AG10803 (cell line): ENCODE results near the gene ADGRA1.

Experiments used
- DNase-seq: peaks from one replicate; pipeline ENCODE4 v3.0.0; 2010; ENCODE audit warnings: low read depth
- H3K4me3 ChIP-seq: 2 replicates; pipeline ENCODE4 v1.5.1; 2011; ENCODE audit warnings: mild to moderate bottlenecking, low read length, control low read depth
- TF ChIP-seq, protein P1 (sequence below): conservative IDR thresholded peaks from 2 replicates; pipeline ENCODE4 v1.5.1; 2011; ENCODE audit warnings: mild to moderate bottlenecking, low read length, control low read depth, inconsistent platforms

Gene ADGRA1

DNA sequence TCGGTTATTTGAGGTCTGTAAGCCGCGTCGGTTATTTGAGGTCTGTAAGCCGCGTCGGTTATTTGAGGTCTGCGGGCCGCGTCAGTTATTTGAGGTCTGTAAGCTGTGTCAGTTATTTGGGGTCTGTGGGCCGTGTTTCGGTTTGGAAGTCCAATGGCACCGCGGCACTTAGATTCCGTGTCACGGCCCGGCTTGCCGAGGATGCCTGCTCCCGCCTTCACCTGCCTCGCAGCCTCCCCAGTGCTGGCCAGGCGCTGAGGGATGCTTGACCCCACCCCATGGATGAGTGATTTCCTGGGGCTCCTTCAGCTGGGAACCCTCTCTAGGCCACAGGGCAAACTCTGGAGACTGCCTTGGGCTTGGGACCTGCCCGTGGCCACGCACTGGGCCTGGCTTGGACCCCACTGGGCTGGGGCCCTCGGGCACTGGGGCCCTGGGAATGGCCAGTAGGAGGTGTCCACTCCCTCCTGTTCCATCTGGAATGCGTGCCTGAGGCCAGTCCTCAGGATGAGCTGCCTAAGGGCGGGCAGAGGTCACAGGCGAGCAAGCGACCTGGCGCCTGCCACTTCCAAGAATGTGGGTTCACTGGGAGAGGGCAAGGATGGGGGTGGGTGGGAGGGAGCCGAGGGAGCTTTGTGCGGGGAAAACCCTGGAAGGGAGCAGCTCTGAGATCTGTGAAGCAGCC lies 25.6 kb downstream of the ADGRA1 start:
- no peak overlapping the region for H3K4me3 ChIP-seq
- no peak for DNase-seq
- TF ChIP-seq, protein P1, sequence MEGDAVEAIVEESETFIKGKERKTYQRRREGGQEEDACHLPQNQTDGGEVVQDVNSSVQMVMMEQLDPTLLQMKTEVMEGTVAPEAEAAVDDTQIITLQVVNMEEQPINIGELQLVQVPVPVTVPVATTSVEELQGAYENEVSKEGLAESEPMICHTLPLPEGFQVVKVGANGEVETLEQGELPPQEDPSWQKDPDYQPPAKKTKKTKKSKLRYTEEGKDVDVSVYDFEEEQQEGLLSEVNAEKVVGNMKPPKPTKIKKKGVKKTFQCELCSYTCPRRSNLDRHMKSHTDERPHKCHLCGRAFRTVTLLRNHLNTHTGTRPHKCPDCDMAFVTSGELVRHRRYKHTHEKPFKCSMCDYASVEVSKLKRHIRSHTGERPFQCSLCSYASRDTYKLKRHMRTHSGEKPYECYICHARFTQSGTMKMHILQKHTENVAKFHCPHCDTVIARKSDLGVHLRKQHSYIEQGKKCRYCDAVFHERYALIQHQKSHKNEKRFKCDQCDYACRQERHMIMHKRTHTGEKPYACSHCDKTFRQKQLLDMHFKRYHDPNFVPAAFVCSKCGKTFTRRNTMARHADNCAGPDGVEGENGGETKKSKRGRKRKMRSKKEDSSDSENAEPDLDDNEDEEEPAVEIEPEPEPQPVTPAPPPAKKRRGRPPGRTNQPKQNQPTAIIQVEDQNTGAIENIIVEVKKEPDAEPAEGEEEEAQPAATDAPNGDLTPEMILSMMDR: no peak

DNA sequence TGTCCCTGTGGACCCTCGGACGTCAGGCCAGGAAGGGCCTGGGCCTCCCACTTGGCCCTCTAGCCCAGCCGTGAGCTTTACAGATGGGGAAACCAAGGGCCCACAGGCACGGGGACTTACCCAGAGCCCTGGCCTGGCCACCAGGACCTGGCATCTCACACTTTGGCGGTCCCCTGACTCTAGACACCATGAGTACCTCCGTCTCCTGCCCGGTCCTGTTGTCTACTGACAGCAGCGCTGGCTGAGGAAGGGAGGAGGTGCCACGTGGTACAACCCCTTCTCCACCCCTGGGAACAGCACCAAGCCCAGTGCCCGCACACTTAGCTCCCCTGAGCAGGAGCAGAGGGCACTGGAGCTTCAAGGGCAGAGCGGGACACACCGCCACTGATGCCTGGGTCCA lies 26.1 kb downstream of the ADGRA1 start:
- TF ChIP-seq, protein P1: no peak
- DNase-seq: no peak
- no peak overlapping the region for H3K4me3 ChIP-seq

DNA sequence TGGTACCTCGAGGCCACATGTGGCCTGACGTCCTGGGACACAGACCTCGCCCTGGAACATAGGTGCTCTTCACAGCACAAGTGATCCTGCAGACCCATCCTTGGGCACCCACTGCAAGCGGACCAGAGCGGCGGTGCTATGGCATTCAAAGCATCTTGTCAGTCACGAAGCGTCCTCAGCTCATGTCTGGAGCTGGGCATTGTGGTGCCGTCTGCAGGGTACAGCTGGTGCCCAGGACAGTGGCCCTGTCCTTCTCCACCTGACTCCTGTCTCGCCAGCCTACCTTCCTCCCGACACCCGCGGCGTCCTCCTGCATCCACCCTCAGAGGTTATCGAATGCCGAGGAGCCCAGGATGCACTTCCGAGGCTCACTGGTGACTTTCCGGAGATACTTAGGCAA lies 26.5 kb downstream of the ADGRA1 start:
- DNase-seq: no peak
- TF ChIP-seq, protein P1: no peak
- H3K4me3 ChIP-seq: no peak overlapping the region

DNA sequence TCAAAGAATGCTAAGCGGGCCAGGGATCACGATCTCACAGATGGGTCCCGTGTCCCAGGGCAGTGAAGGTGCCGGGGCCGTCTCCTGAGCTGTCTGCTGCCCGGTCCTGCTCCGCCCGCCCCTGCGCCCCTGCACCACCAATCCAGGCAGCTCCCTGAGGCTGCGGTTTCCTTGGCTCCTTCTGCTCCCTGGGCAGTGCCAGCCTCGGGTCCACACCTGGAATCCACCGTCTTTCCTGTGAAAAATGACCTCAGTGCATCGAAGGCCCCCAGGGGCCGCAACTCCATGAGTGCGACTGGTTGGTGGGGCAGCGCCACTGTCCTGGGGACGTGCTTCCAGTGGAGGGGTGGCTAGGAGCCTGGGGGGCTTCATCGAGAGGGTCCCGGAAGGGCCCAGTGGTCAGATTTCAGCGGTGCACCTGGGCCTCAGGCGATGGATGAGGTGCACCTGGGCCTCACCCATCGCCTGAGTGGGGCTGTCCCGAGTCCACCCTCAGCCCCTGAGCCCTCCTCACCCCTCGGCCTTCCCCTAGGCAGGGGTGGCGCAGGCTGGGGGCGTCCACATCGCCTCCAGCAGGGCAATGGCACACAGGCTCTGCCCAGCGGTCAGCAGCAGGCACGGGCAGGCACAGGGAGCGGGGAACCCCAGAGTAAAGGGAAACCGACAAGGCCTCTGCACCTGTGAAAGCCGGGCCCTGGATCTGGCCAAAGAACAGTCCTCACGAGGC lies 27.2 kb downstream of the ADGRA1 start:
- no peak for DNase-seq
- TF ChIP-seq, protein P1: no peak
- H3K4me3 ChIP-seq: no peak overlapping the region

DNA sequence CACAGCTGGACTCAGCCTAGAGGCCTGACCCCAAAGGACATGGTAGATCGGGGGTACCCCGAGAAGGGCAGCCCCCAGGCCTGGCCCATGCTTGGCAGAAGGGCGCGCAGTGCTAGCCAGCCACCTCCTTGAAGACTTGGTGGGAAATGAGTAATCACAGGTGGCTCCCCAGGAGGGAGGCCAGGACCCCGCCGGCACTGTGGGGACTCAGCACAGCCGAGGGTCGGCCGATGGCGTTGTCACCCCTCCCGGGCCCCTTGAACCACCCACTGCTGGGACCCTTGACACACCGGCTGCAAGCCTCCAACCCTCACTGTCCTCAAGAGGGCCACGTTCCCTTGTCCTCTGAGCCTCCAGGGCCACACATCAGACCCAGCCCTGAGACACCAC lies 27.7 kb downstream of the ADGRA1 start:
- DNase-seq: no peak
- TF ChIP-seq, protein P1: no peak

DNA sequence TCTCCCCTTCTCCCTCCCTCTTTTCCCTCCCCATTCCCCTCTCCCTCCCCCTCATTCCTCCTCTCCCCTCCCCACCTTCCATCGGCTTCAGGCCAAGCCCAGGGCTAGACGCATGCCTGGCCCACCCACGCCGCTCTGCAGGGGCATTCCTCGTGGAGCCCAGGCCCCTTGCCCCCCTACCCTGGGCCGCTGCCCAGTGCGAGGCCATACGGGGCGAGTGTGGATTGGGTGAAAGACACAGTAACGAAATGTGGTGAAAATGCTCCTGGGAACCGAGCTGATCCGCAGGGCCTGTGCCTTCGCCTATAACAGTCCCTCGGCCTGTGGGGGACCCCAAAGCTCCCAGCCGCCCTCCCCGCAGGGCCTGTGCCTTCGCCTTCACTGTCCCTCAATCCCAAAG lies 28.3 kb downstream of the ADGRA1 start:
- H3K4me3 ChIP-seq: no peak overlapping the region
- DNase-seq: no peak
- TF ChIP-seq, protein P1: no peak

More for the DNA sequence above, 27.7 kb downstream of the ADGRA1 start:
- no peak overlapping the region for H3K4me3 ChIP-seq

DNA sequence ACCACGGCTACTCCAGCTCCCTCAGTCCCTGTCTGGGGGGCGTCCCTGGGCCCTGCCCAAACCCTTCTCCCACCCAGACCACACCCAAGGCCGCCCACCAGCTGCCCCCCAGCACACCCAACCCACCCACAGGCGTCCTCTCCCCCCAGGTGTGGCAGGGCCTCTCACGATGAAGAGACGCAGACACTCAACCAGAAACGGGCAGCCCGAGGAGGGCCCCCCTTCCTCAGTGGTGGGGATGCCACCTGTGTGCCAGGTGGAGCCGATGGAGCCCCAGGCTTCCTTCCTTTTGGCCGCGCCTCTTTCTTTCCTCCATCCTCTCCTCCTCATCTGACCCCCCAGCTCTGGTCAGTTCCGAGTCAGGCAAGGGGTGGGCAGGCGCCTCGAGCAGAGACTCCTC lies 28.7 kb downstream of the ADGRA1 start:
- TF ChIP-seq, protein P1: no peak
- no peak for DNase-seq
- no peak overlapping the region for H3K4me3 ChIP-seq
